GM13977 (cell line): ENCODE results near the gene EXTL1.

Experiments
- DNase-seq: peaks from one replicate; pipeline ENCODE4 v3.0.0; 2012; ENCODE audit warnings: low spot score
- in situ Hi-C: fragments of 300-500 bp; cut with MboI; formaldehyde crosslinking; loops from one replicate; pipeline ENCODE4 v1.12.0; 2022; ENCODE audit warnings: low sequenced_read_pairs, low pct_unique_long_range_greater_than_20kb, mixed read lengths, inconsistent platforms; ENCODE audit not compliant: unreplicated experiment
- TF ChIP-seq, protein P1 (sequence below): IDR thresholded peaks from 2 replicates; pipeline ENCODE4 v1.5.1; 2012; ENCODE audit warnings: mild to moderate bottlenecking, control low read depth; ENCODE audit not compliant: insufficient read depth; ENCODE audit errors: extremely low read depth, missing control alignments

Gene EXTL1

DNA sequence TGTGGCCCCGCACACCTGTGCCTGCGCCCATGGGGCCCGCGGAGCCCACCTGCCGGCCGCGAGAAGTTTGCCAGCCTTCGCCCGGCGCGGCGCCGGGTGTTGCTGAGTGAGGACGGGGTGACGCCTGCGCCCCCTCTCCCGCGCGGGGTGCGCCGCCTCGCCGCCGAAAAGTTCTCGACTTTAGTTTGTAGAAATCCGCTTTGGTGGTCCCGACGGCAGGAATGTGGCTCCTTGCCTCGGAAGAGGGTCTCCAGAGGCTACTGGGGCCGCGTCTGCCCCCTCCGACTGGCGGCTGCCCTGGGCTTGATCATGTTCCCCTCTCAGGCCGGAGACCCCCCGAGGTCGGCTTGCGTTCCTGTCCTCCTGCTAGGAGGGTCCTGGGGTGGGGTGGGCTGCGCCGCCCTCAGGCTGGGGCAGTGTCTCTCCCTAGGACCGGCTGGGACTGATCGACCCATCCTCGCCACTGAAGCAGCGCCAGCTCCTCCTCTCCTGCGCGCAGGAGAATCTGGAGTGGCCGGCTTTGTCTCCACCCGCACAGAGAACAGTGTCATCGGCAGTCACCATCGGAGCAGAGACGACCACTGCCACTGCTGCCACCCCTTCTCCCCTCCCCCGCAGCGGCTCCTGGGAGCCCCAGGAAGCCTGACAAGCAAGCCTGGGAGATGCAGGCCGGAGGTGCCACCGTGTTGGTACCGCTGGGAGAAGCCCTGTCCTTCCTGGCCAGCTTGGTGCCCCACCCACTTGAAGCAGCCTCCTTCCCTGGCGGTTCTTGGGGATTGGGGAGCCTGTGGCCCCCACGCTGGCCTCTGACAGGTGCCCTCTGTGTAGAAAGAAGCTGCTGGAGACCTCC, 24.9 kb downstream of the EXTL1 start:
- DNase-seq, result no peak
- in situ Hi-C loops, result no loop called here
- TF ChIP-seq, protein P1, sequence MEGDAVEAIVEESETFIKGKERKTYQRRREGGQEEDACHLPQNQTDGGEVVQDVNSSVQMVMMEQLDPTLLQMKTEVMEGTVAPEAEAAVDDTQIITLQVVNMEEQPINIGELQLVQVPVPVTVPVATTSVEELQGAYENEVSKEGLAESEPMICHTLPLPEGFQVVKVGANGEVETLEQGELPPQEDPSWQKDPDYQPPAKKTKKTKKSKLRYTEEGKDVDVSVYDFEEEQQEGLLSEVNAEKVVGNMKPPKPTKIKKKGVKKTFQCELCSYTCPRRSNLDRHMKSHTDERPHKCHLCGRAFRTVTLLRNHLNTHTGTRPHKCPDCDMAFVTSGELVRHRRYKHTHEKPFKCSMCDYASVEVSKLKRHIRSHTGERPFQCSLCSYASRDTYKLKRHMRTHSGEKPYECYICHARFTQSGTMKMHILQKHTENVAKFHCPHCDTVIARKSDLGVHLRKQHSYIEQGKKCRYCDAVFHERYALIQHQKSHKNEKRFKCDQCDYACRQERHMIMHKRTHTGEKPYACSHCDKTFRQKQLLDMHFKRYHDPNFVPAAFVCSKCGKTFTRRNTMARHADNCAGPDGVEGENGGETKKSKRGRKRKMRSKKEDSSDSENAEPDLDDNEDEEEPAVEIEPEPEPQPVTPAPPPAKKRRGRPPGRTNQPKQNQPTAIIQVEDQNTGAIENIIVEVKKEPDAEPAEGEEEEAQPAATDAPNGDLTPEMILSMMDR, result no peak

DNA sequence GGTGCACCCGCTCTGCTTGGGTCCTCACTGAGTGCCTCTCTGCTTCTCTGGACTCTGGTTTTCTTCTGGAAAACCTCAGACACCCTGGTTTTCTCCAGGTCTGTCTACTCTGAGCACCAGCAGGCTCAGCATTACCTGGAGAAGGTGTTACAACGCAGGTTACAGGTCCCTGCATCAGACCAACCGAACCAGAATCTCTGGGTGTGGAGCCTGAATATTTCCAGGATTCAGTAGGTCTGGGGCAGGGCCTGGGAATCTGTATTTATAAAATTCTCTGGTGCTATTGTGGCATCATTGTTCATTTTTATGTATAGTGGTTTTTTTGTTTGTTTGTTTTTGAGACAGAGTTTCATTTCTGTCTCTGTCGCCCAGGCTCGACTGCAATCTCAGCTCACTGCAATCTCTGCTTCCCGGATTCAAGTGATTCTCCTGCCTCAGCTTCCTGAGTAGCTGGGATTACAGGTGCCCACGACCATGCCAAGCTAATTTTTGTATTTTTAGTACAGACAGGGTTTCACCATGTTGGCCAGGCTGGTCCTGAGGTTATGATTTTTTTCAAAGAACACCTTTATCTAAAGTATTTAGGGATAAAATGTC, 25.8 kb downstream of the EXTL1 start:
- TF ChIP-seq, protein P1, result no peak
- in situ Hi-C loops, result no loop called here
- no peak for DNase-seq

DNA sequence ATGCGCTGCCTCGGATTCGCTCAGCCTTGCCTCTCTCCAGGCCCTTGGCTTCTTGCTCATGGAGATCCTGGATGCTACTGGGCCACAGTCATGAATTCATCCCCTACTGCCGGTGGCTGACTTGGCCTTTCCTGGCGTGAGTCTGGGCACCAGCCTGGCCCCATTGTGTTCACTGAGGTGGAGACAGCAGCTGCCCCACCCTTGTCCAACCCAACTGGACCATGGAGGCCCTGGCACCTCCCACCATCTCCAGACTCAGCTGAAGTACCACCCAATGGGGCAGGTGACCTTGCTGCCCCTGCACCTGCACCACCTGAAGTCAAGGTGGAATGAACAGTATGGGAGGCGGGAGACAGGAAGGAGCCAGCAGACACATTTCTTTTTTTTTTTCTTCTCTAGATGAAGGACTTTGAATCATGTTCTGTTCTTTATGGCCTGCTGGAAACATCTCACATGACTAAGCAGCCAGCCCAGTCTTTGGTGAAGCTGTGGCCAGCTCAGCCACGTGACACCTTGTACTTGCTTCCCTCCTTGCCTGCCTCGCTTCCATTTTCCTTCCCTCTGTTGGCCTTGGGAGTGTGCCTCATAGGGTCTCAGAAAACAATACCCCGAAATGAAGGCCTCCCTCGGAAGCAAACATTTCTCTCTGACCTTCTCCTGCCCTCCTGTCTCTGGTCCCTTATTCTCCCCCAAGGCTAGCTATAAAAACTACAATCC, 28.1 kb downstream of the EXTL1 start:
- in situ Hi-C loops, result no loop called here
- TF ChIP-seq, protein P1, result no peak
- no peak for DNase-seq

DNA sequence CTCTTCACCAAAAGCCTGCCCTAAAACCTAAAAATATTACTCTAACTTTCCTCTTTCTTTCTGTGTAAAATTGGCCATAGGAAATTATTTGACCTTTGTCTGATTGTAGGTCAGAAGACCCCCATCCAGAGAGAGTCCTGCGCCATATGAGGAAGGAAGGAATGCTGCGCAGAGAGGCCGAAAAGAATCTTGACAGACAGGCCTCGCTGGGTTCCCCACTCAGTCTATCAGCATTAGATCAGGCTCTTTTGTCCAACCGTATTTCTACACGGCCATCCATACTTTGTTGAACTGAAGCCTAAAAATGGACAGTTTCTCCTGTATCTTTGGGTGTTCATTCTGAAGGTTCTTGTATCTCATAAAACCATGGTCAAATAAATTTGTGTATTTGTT, 28.7 kb downstream of the EXTL1 start:
- TF ChIP-seq, protein P1, result no peak
- in situ Hi-C loops, result no loop called here
- no peak for DNase-seq

DNA sequence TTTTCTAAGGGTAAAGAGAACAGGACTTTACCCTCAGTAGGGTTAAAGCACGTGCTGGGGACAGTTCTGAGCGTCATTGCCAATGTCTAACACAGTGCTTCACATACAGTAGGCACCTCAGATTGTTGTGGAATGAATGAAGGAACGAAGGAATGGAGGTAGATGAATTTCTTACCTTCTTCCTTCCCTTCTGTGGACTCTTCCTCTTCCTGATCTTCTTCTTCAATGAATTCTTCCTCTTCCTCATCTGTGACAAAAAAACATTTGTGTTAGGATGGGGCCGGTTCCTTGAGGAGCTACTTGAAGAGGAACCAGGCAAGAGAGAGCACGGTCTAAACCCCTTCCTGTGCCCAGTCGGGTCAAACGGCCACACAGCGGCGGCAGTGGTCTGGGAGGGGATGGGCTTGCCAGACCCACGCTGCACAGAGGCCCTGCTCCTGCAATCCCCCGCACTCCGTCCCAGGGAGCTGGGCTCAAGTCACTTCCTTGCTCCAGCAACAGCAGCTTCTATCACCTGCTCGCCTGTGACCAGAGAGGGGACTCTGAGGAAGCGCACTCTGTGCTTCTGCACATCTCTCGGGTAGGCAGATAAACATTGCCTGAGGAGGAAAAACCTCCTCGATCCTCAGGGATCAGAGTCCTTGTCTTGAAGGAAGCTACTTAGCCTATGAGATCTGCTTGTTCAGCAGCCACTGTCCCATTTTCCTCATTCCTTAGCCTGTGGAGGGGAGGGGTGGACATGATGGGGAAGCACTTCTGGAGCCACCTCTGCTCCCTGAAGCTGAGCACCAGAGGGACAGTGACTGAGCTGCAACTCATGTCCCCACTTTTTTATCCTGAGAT, 32.4 kb downstream of the EXTL1 start:
- DNase-seq, result no peak
- TF ChIP-seq, protein P1, result no peak
- in situ Hi-C loops, result no loop called here

DNA sequence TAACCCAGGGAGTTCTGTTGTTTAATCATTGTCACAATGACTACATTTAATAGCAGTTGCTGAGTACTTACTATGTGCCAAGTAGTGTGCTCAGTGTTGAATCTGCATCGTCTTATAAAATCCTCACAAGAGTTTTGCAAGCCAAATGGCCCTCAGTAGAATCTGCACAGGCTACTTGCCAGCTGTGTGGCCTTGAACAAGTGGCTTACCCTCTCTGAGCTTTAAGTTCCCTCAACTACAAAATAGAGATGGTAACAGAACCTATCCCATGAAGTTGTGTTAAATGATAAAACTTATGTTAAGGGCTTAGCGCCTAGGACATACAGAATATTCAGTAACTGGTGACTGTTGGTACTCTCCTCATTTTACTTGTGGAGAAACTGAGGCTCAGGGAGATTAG, 33.5 kb downstream of the EXTL1 start:
- TF ChIP-seq, protein P1, result no peak
- in situ Hi-C loops, result no loop called here
- no peak for DNase-seq
